K562 (cell line): ENCODE measurements around the gene PAM. TPM values are rescaled to one million over a fixed set of nuclear protein-coding genes. Genes with fewer than 3 reads are reported as not detected.

ENCODE experiments used
- ATAC-seq: fragments of 200-7000 bp; cut with Tn5 transposase; 3 replicates; pipeline ENCODE4 v1.9.1; 2020; ENCODE audit warnings: moderate library complexity
- BruUV-seq: library from RNA; stranded (reverse); fragments of 400-500 nt; replicated peaks from 2 replicates; lab custom pipeline; 2021; lab: Mats Ljungman, UMichigan
- CTCF ChIA-PET: fragments of 300-600 bp; formaldehyde crosslinking; extraction: SDS; loops from one replicate; lab custom pipeline; 2021; ENCODE audit warnings: low intra/inter-chr PET ratio; lab: Yijun Ruan, JAX
- POLR2A ChIA-PET: fragments of 300-600, 350-650 bp; sonication (Branson Sonifier 250); formaldehyde crosslinking; extraction: SDS; loops from one replicate; lab custom pipeline; 2021; ENCODE audit warnings: antibody characterized with exemption, inconsistent platforms; lab: Yijun Ruan, JAX
- DNase-seq, 4 experiments: peaks; one replicate each; pipeline versions ENCODE4 v3.0.0 to v3.0.0-alpha.2; 2011 to 2018; ENCODE audit warnings: low spot score in 3 of 4, mixed read lengths in 3 of 4; ENCODE audit errors: extremely low read depth in 1 of 4
- FAIRE-seq: peaks from 2 replicates; lab custom pipeline; 2011; peaks lifted over from hg19 to GRCh38; lab: Jason Lieb, UNC
- H2AFZ ChIP-seq: 2 replicates; pipeline ENCODE4 v1.6.0; 2011; ENCODE audit warnings: low read depth, low read length, control low read depth, inconsistent platforms
- H3K27ac ChIP-seq: fragments of 200-600 bp; 3 replicates; pipeline ENCODE4 v1.8.0; 2011; ENCODE audit warnings: low read depth, mild to moderate bottlenecking, control low read depth, inconsistent platforms, low read length, moderate library complexity, mixed read lengths; ENCODE audit errors: extremely low read depth
- H3K27me3 ChIP-seq, 2 experiments: fragments of 300-600 bp in 1 of 2; 2 replicates in 1 of 2; 3 replicates in 1 of 2; pipeline versions ENCODE4 v1.6.0 to v1.8.0; 2011; ENCODE audit warnings: inconsistent platforms in 2 of 2, low read length in 2 of 2, mild to moderate bottlenecking in 1 of 2, mixed read lengths in 1 of 2, moderate library complexity in 1 of 2; ENCODE audit not compliant: control insufficient read depth in 2 of 2, insufficient read depth in 2 of 2
- H3K36me3 ChIP-seq: fragments of 300-600 bp; 3 replicates; pipeline ENCODE4 v1.8.0; 2011; ENCODE audit warnings: mild to moderate bottlenecking, low read length, inconsistent platforms; ENCODE audit not compliant: control insufficient read depth, insufficient read depth
- H3K4me1 ChIP-seq, 2 experiments: fragments of 200-600 bp in 1 of 2; replicated peaks in 1 of 2; 2 replicates in 1 of 2; 3 replicates in 1 of 2; pipeline versions ENCODE4 v1.5.1 to v1.8.0; 2011; ENCODE audit warnings: inconsistent platforms in 2 of 2, low read length in 2 of 2, mild to moderate bottlenecking in 1 of 2, mixed read lengths in 1 of 2, moderate library complexity in 1 of 2; ENCODE audit not compliant: control insufficient read depth in 2 of 2, insufficient read depth in 2 of 2
- H3K4me2 ChIP-seq: 2 replicates; pipeline ENCODE4 v1.6.1; 2011; ENCODE audit warnings: low read length, control low read depth, inconsistent platforms, mixed read lengths; ENCODE audit not compliant: insufficient read depth
- H3K4me3 ChIP-seq: fragments of 200-600 bp; sonication (generic), shearing (Covaris generic); 2 replicates; pipeline ENCODE4 v1.5.1; 2016; ENCODE audit warnings: control low read depth, inconsistent platforms
- H3K79me2 ChIP-seq: fragments of 200-600 bp; 3 replicates; pipeline ENCODE4 v1.8.0; 2011; ENCODE audit warnings: low read length, inconsistent platforms; ENCODE audit not compliant: control insufficient read depth, insufficient read depth
- H3K9ac ChIP-seq, 2 experiments: 2 replicates each; pipeline versions ENCODE4 v1.6.0 to v1.6.1; 2011; ENCODE audit warnings: low read depth in 2 of 2, low read length in 2 of 2, control low read depth in 1 of 2, inconsistent platforms in 1 of 2, mild to moderate bottlenecking in 1 of 2, mixed read lengths in 1 of 2; ENCODE audit not compliant: insufficient read depth in 1 of 2
- H3K9me1 ChIP-seq: one replicate; pipeline ENCODE4 v1.6.0; 2011; ENCODE audit warnings: inconsistent platforms, mild to moderate bottlenecking, low read length, moderate library complexity; ENCODE audit not compliant: control insufficient read depth, insufficient read depth
- H3K9me3 ChIP-seq: replicated peaks from 2 replicates; pipeline ENCODE4 v1.5.1; 2011; ENCODE audit warnings: low read depth, low read length, inconsistent platforms; ENCODE audit not compliant: control insufficient read depth, insufficient read depth
- H4K20me1 ChIP-seq: replicated peaks from 2 replicates; pipeline ENCODE4 v1.6.1; 2011; ENCODE audit warnings: low read length, inconsistent platforms, mixed read lengths; ENCODE audit not compliant: control insufficient read depth, insufficient read depth
- MEIS2 ChIP-seq: fragments of 450-650 bp; IDR thresholded peaks from 2 replicates; pipeline ENCODE4 v1.6.1; 2014; ENCODE audit warnings: mild to moderate bottlenecking; ENCODE audit not compliant: partially characterized antibody
- TAF15 ChIP-seq: fragments of 200-400 bp; formaldehyde crosslinking; IDR thresholded peaks from 2 replicates; pipeline ENCODE4 v1.6.1; 2017; ENCODE audit warnings: mild to moderate bottlenecking, low read depth, low read length, moderate library complexity
- ZNF699 ChIP-seq: fragments of 250-450 bp; sonication (Bioruptor Pico); IDR thresholded peaks from 2 replicates; pipeline ENCODE4 v1.8.0; 2021; ENCODE audit warnings: mild to moderate bottlenecking, moderate library complexity; ENCODE audit not compliant: insufficient replicate concordance
- WGBS: fragments of 100-300 bp; shearing (Covaris generic); methylation state at CpG from one replicate; pipeline ENCODE4 v1.1.6; 2016; ENCODE audit warnings: low coverage, mixed read lengths; ENCODE audit not compliant: insufficient coverage; ENCODE audit errors: missing lambda C conversion rate; 5-methylcytosine and 5-hydroxymethylcytosine counted together
- in situ Hi-C: fragments of 300-500 bp; cut with MboI; formaldehyde crosslinking; loops from 4 replicates; pipeline ENCODE4 v1.15.0; 2018; ENCODE audit warnings: inconsistent platforms, mixed read lengths
- intact Hi-C: fragments of 100-400 bp; cut with micrococcal nuclease; formaldehyde crosslinking; loops from 2 replicates; pipeline ENCODE4 v1.14.2; 2022
- polyA plus RNA-seq, 8 experiments: library from polyadenylated mRNA; depleted of rRNA in 4 of 8; stranded (reverse) in 5 of 8; unstranded in 3 of 8; fragments of >200 nt; fragmentation: Nextera tagmentation in 2 of 8; fragmentation: Illumina TruSeq in 1 of 8; extraction: Ambion mirVana in 2 of 8; extraction: Trizol in 1 of 8; gene quantifications; 2 replicates each; pipeline versions ENCODE4 v1.2.1 to v1.2.3, GENCODE V29; 2011 to 2014; ENCODE audit warnings: inconsistent platforms in 1 of 8, missing spikeins in 1 of 8
- total RNA-seq, 7 experiments: library from RNA; depleted of rRNA in 6 of 7; stranded (reverse); fragments of >200 nt in 6 of 7; fragmentation: Illumina TruSeq in 2 of 7; extraction: Trizol in 2 of 7; gene quantifications; 2 replicates each; pipeline versions ENCODE4 v1.2.1 to v1.2.3, GENCODE V29; 2011 to 2021; ENCODE audit warnings: low replicate concordance in 1 of 7
- TF ChIP-seq, protein P1 (sequence below), 2 experiments: fragments of 150-350 bp in 1 of 2; IDR thresholded peaks; 2 replicates each; pipeline ENCODE4 v1.6.1; 2012 to 2016; ENCODE audit warnings: low read depth in 2 of 2, low read length in 2 of 2, mild to moderate bottlenecking in 1 of 2, moderate library complexity in 1 of 2
- TF ChIP-seq, protein P2 (sequence below): fragments of 450-650 bp; IDR thresholded peaks from 2 replicates; pipeline ENCODE4 v1.7.0; 2016; ENCODE audit warnings: borderline replicate concordance
- TF ChIP-seq, protein P3 (sequence below): fragments of 450-650 bp; IDR thresholded peaks from 2 replicates; pipeline ENCODE4 v1.7.1; 2018; ENCODE audit warnings: mild to moderate bottlenecking, low read depth; ENCODE audit not compliant: partially characterized antibody
- TF ChIP-seq, protein P4 (sequence below), 2 experiments: fragments of 450-650 bp in 1 of 2; sonication (generic) in 1 of 2; formaldehyde crosslinking; conservative IDR thresholded peaks; 2 replicates each; pipeline versions ENCODE4 v1.4.0 to v1.8.1; 2020 to 2022; ENCODE audit warnings: mild to moderate bottlenecking in 1 of 2, missing genetic modification reagents in 1 of 2

Gene PAM
- total and polyA plus RNA-seq, 9 of the 15 experiments (the other 6 are each of a cell fraction or from before 2014, with no cell fraction given), result 0.39 to 3.1 (median 0.77) TPM

DNA sequence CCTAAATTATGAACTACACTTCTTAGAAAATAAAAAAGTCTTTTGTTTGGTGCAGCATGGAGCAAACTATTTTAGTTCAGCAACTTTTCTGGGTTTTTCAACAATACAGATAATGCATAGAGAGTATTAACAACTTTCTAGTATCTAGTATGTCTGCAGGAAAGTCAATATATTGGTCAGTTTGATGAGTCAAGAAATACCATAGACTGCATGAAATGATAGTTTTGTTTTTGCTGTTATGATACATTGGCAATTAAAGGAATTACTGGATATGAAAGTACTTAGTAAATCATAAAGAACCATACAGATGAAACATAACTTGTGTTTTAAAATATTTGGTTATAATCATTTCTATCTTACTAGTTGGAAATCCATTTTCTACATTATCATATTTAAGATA, 191.3 kb downstream of the PAM start (continued):
- no peak for TF ChIP-seq ZNF699 (CRISPR knock-in tag)
- TF ChIP-seq, protein P1, sequence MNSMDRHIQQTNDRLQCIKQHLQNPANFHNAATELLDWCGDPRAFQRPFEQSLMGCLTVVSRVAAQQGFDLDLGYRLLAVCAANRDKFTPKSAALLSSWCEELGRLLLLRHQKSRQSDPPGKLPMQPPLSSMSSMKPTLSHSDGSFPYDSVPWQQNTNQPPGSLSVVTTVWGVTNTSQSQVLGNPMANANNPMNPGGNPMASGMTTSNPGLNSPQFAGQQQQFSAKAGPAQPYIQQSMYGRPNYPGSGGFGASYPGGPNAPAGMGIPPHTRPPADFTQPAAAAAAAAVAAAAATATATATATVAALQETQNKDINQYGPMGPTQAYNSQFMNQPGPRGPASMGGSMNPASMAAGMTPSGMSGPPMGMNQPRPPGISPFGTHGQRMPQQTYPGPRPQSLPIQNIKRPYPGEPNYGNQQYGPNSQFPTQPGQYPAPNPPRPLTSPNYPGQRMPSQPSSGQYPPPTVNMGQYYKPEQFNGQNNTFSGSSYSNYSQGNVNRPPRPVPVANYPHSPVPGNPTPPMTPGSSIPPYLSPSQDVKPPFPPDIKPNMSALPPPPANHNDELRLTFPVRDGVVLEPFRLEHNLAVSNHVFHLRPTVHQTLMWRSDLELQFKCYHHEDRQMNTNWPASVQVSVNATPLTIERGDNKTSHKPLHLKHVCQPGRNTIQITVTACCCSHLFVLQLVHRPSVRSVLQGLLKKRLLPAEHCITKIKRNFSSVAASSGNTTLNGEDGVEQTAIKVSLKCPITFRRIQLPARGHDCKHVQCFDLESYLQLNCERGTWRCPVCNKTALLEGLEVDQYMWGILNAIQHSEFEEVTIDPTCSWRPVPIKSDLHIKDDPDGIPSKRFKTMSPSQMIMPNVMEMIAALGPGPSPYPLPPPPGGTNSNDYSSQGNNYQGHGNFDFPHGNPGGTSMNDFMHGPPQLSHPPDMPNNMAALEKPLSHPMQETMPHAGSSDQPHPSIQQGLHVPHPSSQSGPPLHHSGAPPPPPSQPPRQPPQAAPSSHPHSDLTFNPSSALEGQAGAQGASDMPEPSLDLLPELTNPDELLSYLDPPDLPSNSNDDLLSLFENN (IDR thresholded peaks at IDR 0.05; ENCODE audit: low read depth in 2 of 2, low read length in 2 of 2), result no peak
- no peak for TF ChIP-seq TAF15
- TF ChIP-seq, all 486 proteins: peak for 0

DNA sequence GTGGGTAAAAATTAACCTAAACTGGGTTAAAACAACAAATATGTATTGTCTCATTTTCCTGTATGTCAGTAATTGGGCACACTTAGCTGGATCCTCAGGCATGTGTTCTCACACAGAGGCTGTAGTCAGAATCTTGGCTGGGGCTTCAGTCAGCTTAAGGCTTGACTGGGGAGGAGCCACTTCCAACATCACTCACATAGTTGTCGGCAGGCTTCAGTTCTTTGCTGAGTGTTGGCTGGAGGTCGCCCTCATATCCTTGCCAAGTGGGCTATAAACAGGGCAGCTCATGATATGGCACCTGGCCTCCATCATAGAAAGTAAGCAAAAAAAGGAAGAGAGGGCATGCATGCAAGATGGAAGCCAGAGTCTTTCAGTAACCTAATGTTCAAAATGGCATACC, 191.9 kb downstream of the PAM start:
- CTCF ChIA-PET, result no interaction called here
- BruUV-seq, result no TSS peak
- FAIRE-seq (no peak), DNase-seq (no peak), ATAC-seq (no peak)
- POLR2A ChIA-PET, result interaction anchor here (0.6 kb wide), 1 partner anchor 254 kb away, joined by 3 read pairs; no protein-coding TSS in a partner anchor
- no peaks in the 10 kb centered on the region for H3K36me3 ChIP-seq
- no peaks in the 10 kb centered on the region for H3K4me1 ChIP-seq
- no peaks in the 10 kb centered on the region for H4K20me1 ChIP-seq
- no peak overlapping the region for H3K9ac ChIP-seq
- 0% methylated on average over 2 of the region's 2 CpGs for WGBS
- TF ChIP-seq MEIS2, result no peak
- TF ChIP-seq, protein P2, sequence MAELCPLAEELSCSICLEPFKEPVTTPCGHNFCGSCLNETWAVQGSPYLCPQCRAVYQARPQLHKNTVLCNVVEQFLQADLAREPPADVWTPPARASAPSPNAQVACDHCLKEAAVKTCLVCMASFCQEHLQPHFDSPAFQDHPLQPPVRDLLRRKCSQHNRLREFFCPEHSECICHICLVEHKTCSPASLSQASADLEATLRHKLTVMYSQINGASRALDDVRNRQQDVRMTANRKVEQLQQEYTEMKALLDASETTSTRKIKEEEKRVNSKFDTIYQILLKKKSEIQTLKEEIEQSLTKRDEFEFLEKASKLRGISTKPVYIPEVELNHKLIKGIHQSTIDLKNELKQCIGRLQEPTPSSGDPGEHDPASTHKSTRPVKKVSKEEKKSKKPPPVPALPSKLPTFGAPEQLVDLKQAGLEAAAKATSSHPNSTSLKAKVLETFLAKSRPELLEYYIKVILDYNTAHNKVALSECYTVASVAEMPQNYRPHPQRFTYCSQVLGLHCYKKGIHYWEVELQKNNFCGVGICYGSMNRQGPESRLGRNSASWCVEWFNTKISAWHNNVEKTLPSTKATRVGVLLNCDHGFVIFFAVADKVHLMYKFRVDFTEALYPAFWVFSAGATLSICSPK, result no peak
- TF ChIP-seq, protein P3, sequence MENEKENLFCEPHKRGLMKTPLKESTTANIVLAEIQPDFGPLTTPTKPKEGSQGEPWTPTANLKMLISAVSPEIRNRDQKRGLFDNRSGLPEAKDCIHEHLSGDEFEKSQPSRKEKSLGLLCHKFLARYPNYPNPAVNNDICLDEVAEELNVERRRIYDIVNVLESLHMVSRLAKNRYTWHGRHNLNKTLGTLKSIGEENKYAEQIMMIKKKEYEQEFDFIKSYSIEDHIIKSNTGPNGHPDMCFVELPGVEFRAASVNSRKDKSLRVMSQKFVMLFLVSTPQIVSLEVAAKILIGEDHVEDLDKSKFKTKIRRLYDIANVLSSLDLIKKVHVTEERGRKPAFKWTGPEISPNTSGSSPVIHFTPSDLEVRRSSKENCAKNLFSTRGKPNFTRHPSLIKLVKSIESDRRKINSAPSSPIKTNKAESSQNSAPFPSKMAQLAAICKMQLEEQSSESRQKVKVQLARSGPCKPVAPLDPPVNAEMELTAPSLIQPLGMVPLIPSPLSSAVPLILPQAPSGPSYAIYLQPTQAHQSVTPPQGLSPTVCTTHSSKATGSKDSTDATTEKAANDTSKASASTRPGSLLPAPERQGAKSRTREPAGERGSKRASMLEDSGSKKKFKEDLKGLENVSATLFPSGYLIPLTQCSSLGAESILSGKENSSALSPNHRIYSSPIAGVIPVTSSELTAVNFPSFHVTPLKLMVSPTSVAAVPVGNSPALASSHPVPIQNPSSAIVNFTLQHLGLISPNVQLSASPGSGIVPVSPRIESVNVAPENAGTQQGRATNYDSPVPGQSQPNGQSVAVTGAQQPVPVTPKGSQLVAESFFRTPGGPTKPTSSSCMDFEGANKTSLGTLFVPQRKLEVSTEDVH, result no peak
- TF ChIP-seq, protein P4, sequence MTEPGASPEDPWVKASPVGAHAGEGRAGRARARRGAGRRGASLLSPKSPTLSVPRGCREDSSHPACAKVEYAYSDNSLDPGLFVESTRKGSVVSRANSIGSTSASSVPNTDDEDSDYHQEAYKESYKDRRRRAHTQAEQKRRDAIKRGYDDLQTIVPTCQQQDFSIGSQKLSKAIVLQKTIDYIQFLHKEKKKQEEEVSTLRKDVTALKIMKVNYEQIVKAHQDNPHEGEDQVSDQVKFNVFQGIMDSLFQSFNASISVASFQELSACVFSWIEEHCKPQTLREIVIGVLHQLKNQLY (CRISPR knock-in tag; conservative IDR thresholded peaks at IDR 0.05), result no peak
- intact Hi-C loops, result no loop called here
- in situ Hi-C loops, result no loop called here
- H3K9me3 ChIP-seq, result no peaks in the 10 kb centered on the region
- no peak overlapping the region for H3K27ac ChIP-seq
- no peak overlapping the region for H2AFZ ChIP-seq
- H3K4me2 ChIP-seq, result no peak overlapping the region
- no peak overlapping the region for H3K4me3 ChIP-seq
- H3K9me1 ChIP-seq, result no peaks in the 10 kb centered on the region
- no peaks in the 10 kb centered on the region for H3K79me2 ChIP-seq
- H3K27me3 ChIP-seq, result no peaks in the 10 kb centered on the region
